ENCODE results near the gene GNGT1.

DNA sequence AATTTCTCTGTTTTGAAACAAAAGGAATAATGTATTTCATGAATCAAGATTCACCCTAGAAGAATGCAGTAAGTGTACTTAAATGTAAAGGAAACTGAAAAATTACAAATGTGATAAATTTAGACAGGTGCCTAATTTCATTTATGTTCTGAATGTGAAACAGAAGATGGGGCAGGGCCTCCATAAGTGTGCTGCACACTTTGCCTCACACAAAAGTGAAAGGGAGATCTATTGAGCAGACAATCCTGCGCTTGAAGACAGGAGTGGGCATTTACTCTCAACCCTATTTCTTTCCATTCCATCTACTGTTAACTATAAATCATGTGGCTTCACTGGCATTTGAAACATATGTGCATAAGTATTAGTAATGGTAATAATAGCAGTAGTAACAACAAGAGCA, 51.4 kb downstream of the GNGT1 start:
- TF ChIP-seq, protein P1, sequence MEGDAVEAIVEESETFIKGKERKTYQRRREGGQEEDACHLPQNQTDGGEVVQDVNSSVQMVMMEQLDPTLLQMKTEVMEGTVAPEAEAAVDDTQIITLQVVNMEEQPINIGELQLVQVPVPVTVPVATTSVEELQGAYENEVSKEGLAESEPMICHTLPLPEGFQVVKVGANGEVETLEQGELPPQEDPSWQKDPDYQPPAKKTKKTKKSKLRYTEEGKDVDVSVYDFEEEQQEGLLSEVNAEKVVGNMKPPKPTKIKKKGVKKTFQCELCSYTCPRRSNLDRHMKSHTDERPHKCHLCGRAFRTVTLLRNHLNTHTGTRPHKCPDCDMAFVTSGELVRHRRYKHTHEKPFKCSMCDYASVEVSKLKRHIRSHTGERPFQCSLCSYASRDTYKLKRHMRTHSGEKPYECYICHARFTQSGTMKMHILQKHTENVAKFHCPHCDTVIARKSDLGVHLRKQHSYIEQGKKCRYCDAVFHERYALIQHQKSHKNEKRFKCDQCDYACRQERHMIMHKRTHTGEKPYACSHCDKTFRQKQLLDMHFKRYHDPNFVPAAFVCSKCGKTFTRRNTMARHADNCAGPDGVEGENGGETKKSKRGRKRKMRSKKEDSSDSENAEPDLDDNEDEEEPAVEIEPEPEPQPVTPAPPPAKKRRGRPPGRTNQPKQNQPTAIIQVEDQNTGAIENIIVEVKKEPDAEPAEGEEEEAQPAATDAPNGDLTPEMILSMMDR (IDR thresholded peaks at IDR 0.05; ENCODE audit: poor library complexity, severe bottlenecking) = no peak
- TF ChIP-seq POLR2AphosphoS5 (IDR thresholded peaks at IDR 0.05) (no peak), TAF1 (IDR thresholded peaks at IDR 0.05; ENCODE audit: low read depth) (no peak), EZH2 (IDR thresholded peaks at IDR 0.05; ENCODE audit: borderline replicate concordance, insufficient read depth, low read length, poor library complexity, severe bottlenecking) (no peak), EP300 (conservative IDR thresholded peaks at IDR 0.05; ENCODE audit: poor library complexity, severe bottlenecking) (no peak), SMC3 (conservative IDR thresholded peaks at IDR 0.05; ENCODE audit: poor library complexity) (no peak)
- TF ChIP-seq, protein P2, sequence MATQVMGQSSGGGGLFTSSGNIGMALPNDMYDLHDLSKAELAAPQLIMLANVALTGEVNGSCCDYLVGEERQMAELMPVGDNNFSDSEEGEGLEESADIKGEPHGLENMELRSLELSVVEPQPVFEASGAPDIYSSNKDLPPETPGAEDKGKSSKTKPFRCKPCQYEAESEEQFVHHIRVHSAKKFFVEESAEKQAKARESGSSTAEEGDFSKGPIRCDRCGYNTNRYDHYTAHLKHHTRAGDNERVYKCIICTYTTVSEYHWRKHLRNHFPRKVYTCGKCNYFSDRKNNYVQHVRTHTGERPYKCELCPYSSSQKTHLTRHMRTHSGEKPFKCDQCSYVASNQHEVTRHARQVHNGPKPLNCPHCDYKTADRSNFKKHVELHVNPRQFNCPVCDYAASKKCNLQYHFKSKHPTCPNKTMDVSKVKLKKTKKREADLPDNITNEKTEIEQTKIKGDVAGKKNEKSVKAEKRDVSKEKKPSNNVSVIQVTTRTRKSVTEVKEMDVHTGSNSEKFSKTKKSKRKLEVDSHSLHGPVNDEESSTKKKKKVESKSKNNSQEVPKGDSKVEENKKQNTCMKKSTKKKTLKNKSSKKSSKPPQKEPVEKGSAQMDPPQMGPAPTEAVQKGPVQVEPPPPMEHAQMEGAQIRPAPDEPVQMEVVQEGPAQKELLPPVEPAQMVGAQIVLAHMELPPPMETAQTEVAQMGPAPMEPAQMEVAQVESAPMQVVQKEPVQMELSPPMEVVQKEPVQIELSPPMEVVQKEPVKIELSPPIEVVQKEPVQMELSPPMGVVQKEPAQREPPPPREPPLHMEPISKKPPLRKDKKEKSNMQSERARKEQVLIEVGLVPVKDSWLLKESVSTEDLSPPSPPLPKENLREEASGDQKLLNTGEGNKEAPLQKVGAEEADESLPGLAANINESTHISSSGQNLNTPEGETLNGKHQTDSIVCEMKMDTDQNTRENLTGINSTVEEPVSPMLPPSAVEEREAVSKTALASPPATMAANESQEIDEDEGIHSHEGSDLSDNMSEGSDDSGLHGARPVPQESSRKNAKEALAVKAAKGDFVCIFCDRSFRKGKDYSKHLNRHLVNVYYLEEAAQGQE (IDR thresholded peaks at IDR 0.05; ENCODE audit: borderline replicate concordance) = no peak
